Neural cell (in vitro differentiated cells): ENCODE data around the gene CHCHD3.

ENCODE experiments used
- CTCF ChIP-seq: fragments of 450-650 bp; IDR thresholded peaks from 2 replicates; pipeline ENCODE4 v1.5.1; 2014; ENCODE audit warnings: antibody characterized with exemption, mild to moderate bottlenecking, moderate library complexity; ENCODE audit not compliant: poor library complexity, severe bottlenecking
- REST ChIP-seq: IDR thresholded peaks from 2 replicates; pipeline ENCODE4 v1.6.1; 2012; ENCODE audit warnings: borderline replicate concordance

- TF ChIP-seq CTCF (no peak), REST (no peak)
Measured at GRCh38 chr7:133026210-133026859, 55.6 kb downstream of the CHCHD3 start.
